ENCODE measurements around the gene PCNX1. TPM values are rescaled to one million over a fixed set of nuclear protein-coding genes. Genes with fewer than 3 reads are reported as not detected.

The PCNX1 gene
- total and polyA plus RNA-seq, 2 donors (not counting 1 experiment from before 2014, with no cell fraction given), result 17.0 to 84.5 TPM

DNA sequence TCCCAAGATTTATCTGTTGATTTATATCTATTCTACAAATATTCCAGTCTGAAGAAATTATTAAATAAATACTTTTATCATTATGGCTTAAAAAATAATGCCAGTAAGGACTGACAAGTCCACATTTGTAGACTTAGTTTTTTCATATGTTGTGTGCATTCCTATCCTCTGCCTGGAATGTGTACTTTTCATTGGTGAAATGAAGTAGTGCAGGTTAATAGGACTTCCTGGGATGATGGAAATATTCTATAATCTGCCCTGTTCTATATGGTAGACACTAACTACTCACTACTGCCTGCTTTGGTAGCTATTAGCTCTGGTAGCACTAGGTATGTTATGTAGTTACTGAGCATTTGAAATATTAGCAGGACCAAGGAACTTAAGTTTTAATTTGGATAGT lies 86.7 kb downstream of the PCNX1 start:
- DNase-seq (no peak), ATAC-seq (ENCODE audit: low read depth) (no peak)
- H3K27ac Mint-ChIP-seq, result no peak overlapping the region
- TF ChIP-seq, protein P1, sequence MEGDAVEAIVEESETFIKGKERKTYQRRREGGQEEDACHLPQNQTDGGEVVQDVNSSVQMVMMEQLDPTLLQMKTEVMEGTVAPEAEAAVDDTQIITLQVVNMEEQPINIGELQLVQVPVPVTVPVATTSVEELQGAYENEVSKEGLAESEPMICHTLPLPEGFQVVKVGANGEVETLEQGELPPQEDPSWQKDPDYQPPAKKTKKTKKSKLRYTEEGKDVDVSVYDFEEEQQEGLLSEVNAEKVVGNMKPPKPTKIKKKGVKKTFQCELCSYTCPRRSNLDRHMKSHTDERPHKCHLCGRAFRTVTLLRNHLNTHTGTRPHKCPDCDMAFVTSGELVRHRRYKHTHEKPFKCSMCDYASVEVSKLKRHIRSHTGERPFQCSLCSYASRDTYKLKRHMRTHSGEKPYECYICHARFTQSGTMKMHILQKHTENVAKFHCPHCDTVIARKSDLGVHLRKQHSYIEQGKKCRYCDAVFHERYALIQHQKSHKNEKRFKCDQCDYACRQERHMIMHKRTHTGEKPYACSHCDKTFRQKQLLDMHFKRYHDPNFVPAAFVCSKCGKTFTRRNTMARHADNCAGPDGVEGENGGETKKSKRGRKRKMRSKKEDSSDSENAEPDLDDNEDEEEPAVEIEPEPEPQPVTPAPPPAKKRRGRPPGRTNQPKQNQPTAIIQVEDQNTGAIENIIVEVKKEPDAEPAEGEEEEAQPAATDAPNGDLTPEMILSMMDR (IDR thresholded peaks at IDR 0.05), result no peak
- no peak for TF ChIP-seq EZH2 (IDR thresholded peaks at IDR 0.05; ENCODE audit: borderline replicate concordance, insufficient read depth, low read depth, low read length, poor library complexity, severe bottlenecking)
- Histone ChIP-seq H2AFZ (ENCODE audit: insufficient read depth, low read depth, low read length, poor library complexity, severe bottlenecking) (no peak overlapping the region), H3K9ac (ENCODE audit: low read length) (no peak overlapping the region), H3K27ac (ENCODE audit: low read length in 2 of 2) (no peak overlapping the region), H3K79me2 (ENCODE audit: control insufficient read depth, insufficient read depth, low read length) (no peaks in the 10 kb centered on the region), H3K4me2 (replicated peaks; ENCODE audit: low read depth, low read length, poor library complexity, severe bottlenecking) (no peak overlapping the region), H3K4me1 (ENCODE audit: control insufficient read depth in 2 of 2, insufficient read depth in 2 of 2, low read length in 2 of 2) (no peaks in the 10 kb centered on the region), H3K9me3 (ENCODE audit: control extremely low read depth in 1 of 3, control insufficient read depth in 2 of 3, insufficient read depth in 1 of 3, low read length in 2 of 3) (no peaks in the 10 kb centered on the region), H3K27me3 (replicated peaks in 1 of 4; ENCODE audit: control extremely low read depth in 1 of 4, control insufficient read depth in 3 of 4, insufficient read depth in 4 of 4, low read length in 3 of 4) (no peaks in the 10 kb centered on the region), H4K20me1 (ENCODE audit: control insufficient read depth, insufficient read depth, low read length, poor library complexity, severe bottlenecking) (no peaks in the 10 kb centered on the region), H3K36me3 (replicated peaks in 1 of 2; ENCODE audit: control extremely low read depth in 1 of 2, control insufficient read depth in 1 of 2, extremely low read depth in 1 of 2, insufficient read depth in 2 of 2, low read length in 1 of 2) (peaks cover 4 to 5% of the 10 kb centered on the region in 2 experiments), H3K4me3 (ENCODE audit: control extremely low read depth in 1 of 5, extremely low read depth in 1 of 5, insufficient read depth in 1 of 5, low read depth in 2 of 5, low read length in 4 of 5) (no peak overlapping the region)
- no peaks in the 10 kb centered on the region for H3K4me1 Mint-ChIP-seq
- H3K9me3 Mint-ChIP-seq (ENCODE audit: insufficient read depth), result no peaks in the 10 kb centered on the region
- POLR2A ChIA-PET, result no interaction called here
- CTCF ChIA-PET, result no interaction called here
- no peak overlapping the region for H3K4me3 Mint-ChIP-seq
- intact Hi-C loops (cut with micrococcal nuclease), result no loop called here
- H3K27me3 Mint-ChIP-seq, result no peaks in the 10 kb centered on the region

DNA sequence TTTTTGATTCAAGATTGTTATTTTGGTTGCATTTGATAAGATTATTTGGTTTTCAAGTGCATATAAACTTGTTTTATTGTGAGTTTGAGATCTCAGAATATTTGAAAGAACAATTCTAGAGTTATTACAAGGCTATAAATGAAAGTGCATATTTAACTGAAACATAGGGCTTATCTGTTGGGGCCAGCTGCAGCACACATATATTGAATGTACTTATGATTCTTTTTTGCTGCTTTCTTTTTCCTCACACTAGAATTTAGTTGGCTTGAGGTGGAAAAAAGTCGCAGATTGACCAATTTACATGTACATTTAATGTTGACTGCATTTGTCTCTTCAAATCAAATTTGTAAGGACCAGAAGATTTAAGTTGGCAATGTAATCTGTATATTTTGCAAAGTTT lies 88.0 kb downstream of the PCNX1 start:
- H2AFZ ChIP-seq (ENCODE audit: insufficient read depth, low read depth, low read length, poor library complexity, severe bottlenecking), result no peak overlapping the region
- DNase-seq, result no peak
- H3K9ac ChIP-seq (ENCODE audit: low read length), result no peak overlapping the region
- no peaks in the 10 kb centered on the region for H3K9me3 Mint-ChIP-seq (ENCODE audit: insufficient read depth)
- H3K27me3 ChIP-seq (replicated peaks in 1 of 4; ENCODE audit: control extremely low read depth in 1 of 4, control insufficient read depth in 3 of 4, insufficient read depth in 4 of 4, low read length in 3 of 4), result no peaks in the 10 kb centered on the region
- no peaks in the 10 kb centered on the region for H3K79me2 ChIP-seq (ENCODE audit: control insufficient read depth, insufficient read depth, low read length)
- H3K4me3 ChIP-seq (ENCODE audit: control extremely low read depth in 1 of 5, extremely low read depth in 1 of 5, insufficient read depth in 1 of 5, low read depth in 2 of 5, low read length in 4 of 5), result no peak overlapping the region
- no peaks in the 10 kb centered on the region for H3K9me3 ChIP-seq (ENCODE audit: control extremely low read depth in 1 of 3, control insufficient read depth in 2 of 3, insufficient read depth in 1 of 3, low read length in 2 of 3)
- intact Hi-C loops (cut with micrococcal nuclease), result no loop called here
- WGBS (ENCODE audit: insufficient coverage), result no CpG with 5 or more reads among the region's 1 CpG
- TF ChIP-seq, protein P1 (IDR thresholded peaks at IDR 0.05), result no peak
- TF ChIP-seq EZH2 (IDR thresholded peaks at IDR 0.05; ENCODE audit: borderline replicate concordance, insufficient read depth, low read depth, low read length, poor library complexity, severe bottlenecking), result no peak
- H3K27me3 Mint-ChIP-seq, result no peaks in the 10 kb centered on the region
- no peak overlapping the region for H3K27ac ChIP-seq (ENCODE audit: low read length in 2 of 2)
- CTCF ChIA-PET, result no interaction called here
- H3K36me3 ChIP-seq (replicated peaks in 1 of 2; ENCODE audit: control extremely low read depth in 1 of 2, control insufficient read depth in 1 of 2, extremely low read depth in 1 of 2, insufficient read depth in 2 of 2, low read length in 1 of 2), result peaks cover 4 to 5% of the 10 kb centered on the region in 2 experiments
- POLR2A ChIA-PET, result no interaction called here
- H4K20me1 ChIP-seq (ENCODE audit: control insufficient read depth, insufficient read depth, low read length, poor library complexity, severe bottlenecking), result no peaks in the 10 kb centered on the region
- H3K4me1 ChIP-seq (ENCODE audit: control insufficient read depth in 2 of 2, insufficient read depth in 2 of 2, low read length in 2 of 2), result no peaks in the 10 kb centered on the region
- no peak overlapping the region for H3K4me2 ChIP-seq (replicated peaks; ENCODE audit: low read depth, low read length, poor library complexity, severe bottlenecking)
- no peak overlapping the region for H3K4me3 Mint-ChIP-seq
- H3K27ac Mint-ChIP-seq, result no peak overlapping the region
- no peak for ATAC-seq (ENCODE audit: low read depth)
- H3K4me1 Mint-ChIP-seq, result peaks cover 2% of the 10 kb centered on the region
